ENCODE data around the gene VPS41. TPM values are rescaled to one million over a fixed set of nuclear protein-coding genes. Genes with fewer than 3 reads are reported as not detected.

VPS41 gene
- total RNA-seq, 1 donor from 2014 or later, result 95.5 TPM

DNA sequence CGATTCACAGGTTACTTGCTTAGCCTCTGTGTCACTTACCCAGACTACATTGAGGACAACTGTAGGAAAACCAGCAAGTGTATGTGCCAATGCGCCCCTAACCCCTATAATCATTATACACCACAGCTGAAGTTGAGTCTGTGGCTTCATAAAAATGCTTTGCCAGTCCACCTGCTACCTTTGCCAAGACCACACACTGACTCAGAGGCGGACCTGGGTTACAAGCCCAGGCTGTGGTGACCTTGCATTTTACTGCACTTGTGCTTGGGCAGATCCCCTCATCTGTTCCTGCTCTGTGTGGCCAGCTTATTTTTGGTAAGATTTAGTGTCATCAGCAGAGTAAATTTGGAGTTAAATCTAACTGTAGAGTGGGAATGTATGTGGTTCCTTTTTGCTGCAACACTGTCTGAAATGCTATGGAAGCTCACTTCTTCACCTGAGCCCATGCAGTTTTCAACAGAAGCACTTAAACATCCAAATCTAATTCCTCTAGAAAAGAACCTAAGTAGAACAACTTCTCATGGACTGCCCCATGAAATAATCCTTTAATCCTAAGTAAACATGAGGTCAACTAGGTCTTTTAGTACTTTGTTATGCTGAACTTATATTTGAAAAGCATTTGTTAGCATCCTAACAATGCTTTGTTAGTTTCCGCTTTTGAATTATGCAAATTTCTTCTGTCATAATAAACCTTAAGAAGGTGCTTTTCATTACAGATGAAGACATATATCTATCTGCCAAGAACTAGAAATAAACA, 181.6 kb downstream of the VPS41 start:
- H3K27ac Mint-ChIP-seq, result no peak overlapping the region
- peaks cover 12% of the 10 kb centered on the region for H3K36me3 Mint-ChIP-seq
- no peaks in the 10 kb centered on the region for H3K4me1 Mint-ChIP-seq (ENCODE audit: unreplicated experiment)
- no peak overlapping the region for H3K4me3 Mint-ChIP-seq
- H3K27me3 Mint-ChIP-seq, result no peaks in the 10 kb centered on the region
- H3K9me3 Mint-ChIP-seq, result no peaks in the 10 kb centered on the region
- TF ChIP-seq, protein P1, sequence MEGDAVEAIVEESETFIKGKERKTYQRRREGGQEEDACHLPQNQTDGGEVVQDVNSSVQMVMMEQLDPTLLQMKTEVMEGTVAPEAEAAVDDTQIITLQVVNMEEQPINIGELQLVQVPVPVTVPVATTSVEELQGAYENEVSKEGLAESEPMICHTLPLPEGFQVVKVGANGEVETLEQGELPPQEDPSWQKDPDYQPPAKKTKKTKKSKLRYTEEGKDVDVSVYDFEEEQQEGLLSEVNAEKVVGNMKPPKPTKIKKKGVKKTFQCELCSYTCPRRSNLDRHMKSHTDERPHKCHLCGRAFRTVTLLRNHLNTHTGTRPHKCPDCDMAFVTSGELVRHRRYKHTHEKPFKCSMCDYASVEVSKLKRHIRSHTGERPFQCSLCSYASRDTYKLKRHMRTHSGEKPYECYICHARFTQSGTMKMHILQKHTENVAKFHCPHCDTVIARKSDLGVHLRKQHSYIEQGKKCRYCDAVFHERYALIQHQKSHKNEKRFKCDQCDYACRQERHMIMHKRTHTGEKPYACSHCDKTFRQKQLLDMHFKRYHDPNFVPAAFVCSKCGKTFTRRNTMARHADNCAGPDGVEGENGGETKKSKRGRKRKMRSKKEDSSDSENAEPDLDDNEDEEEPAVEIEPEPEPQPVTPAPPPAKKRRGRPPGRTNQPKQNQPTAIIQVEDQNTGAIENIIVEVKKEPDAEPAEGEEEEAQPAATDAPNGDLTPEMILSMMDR (conservative IDR thresholded peaks at IDR 0.05), result no peak
- DNase-seq (ENCODE audit: extremely low spot score, unreplicated experiment), result no peak

DNA sequence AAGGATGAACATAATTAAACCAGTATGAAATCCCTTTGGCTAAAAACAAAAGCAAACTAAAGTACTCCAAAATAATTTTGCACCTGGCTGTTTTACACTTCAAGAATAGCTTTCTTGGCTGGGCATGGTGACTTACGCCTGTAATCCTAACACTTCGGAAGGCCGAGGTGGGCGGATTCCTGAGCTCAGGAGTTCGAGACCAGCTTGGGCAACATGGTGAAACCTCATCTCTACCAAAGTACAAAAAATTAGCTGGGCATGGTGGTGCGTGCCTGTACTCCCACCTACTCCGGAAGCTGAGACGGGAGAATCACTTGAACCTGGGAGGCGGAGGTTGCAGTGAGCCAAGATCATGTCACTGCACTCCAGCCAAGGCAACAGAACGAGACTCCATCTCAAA, 185.7 kb downstream of the VPS41 start:
- TF ChIP-seq, protein P1 (conservative IDR thresholded peaks at IDR 0.05), result no peak
- Mint-ChIP-seq H3K4me1 (ENCODE audit: unreplicated experiment) (no peaks in the 10 kb centered on the region), H3K27ac (no peak overlapping the region), H3K4me3 (no peak overlapping the region), H3K9me3 (no peaks in the 10 kb centered on the region), H3K36me3 (peaks cover 17% of the 10 kb centered on the region), H3K27me3 (no peaks in the 10 kb centered on the region)
- no peak for DNase-seq (ENCODE audit: extremely low spot score, unreplicated experiment)

DNA sequence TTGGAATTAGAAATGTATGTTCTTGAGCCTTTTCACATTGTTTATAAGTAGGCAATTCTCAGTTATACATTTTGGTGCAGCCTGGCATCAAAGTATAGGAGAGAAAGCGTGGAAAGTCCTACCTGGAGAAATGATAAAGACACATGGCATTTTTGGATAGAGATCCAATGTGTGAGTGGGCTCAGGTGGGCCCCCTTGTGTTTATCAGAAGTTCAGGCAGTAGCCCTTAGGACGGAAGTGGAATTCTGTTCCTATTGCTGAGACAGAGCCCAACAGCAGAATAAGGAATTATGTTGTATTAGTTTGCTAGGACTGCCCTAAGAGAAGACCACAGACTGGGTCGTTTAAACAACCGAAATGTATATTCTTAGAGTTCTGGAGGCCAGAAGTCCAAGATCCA, 192.6 kb downstream of the VPS41 start:
- Mint-ChIP-seq H3K27ac (no peak overlapping the region), H3K27me3 (no peaks in the 10 kb centered on the region), H3K9me3 (no peaks in the 10 kb centered on the region), H3K4me3 (no peak overlapping the region), H3K36me3 (peaks cover 13% of the 10 kb centered on the region), H3K4me1 (ENCODE audit: unreplicated experiment) (no peaks in the 10 kb centered on the region)
- TF ChIP-seq, protein P1 (conservative IDR thresholded peaks at IDR 0.05), result no peak
- no peak for DNase-seq (ENCODE audit: extremely low spot score, unreplicated experiment)

DNA sequence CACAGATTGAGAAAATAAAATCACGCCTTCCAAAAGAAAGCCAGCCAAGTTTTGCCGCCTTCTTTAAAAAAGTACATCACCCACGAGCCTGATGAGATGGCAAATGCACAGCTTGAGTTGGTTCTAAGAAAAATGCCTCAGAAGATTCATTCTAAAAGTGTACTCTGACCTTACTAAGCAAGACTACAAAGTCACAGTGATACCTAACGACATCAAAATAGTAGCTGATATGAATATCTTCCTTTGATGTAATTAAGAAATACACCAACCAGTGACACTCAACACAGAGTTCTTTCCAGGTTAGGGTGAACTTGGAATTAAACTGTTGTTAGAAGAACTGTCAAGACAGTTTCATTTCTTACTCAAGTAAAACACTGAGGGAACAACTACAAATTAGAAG, 199.9 kb downstream of the VPS41 start:
- TF ChIP-seq, protein P1 (conservative IDR thresholded peaks at IDR 0.05), result no peak
- H3K27me3 Mint-ChIP-seq, result no peaks in the 10 kb centered on the region
- no peaks in the 10 kb centered on the region for H3K4me1 Mint-ChIP-seq (ENCODE audit: unreplicated experiment)
- no peaks in the 10 kb centered on the region for H3K9me3 Mint-ChIP-seq
- no peaks in the 10 kb centered on the region for H3K36me3 Mint-ChIP-seq
- no peak overlapping the region for H3K27ac Mint-ChIP-seq
- DNase-seq (ENCODE audit: extremely low spot score, unreplicated experiment), result no peak
- H3K4me3 Mint-ChIP-seq, result no peak overlapping the region

DNA sequence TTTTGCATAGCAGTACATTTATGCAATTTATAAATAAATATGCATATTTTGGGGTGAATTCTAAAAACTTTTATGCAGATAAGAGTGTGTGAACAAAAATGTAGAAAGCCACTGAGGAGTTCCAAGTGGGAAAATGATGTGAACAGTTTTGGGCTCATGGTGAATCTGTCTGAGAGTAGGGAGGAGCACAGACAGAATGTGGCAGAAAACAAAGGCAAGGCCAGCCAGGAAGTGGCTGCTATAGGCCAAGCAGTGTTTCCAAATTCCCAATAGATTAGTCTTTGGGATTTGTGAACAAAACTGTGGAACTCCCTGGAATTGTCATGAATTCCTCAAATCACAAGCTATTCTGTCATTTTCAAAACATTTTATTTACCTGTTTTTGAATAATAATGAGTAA, 204.2 kb downstream of the VPS41 start:
- Mint-ChIP-seq H3K27ac (no peak overlapping the region), H3K27me3 (no peaks in the 10 kb centered on the region), H3K9me3 (no peaks in the 10 kb centered on the region), H3K4me3 (no peak overlapping the region), H3K4me1 (ENCODE audit: unreplicated experiment) (no peaks in the 10 kb centered on the region), H3K36me3 (no peaks in the 10 kb centered on the region)
- DNase-seq (ENCODE audit: extremely low spot score, unreplicated experiment), result no peak
- TF ChIP-seq, protein P1 (conservative IDR thresholded peaks at IDR 0.05), result no peak

Data from type B pancreatic cell (in vitro differentiated cells).